RWPE1 (cell line): ENCODE results near the gene EVA1A.
A peak's percentile ranks its signal among the peaks of the same experiment; 100 is the strongest.

Experiments used
- CTCF ChIA-PET: fragments of 350-600 bp; sonication (Branson Sonifier 250); formaldehyde crosslinking; extraction: SDS; loops from one replicate; lab custom pipeline; 2021; lab: Yijun Ruan, JAX
- POLR2A ChIA-PET: fragments of 400-600 bp; formaldehyde crosslinking; extraction: SDS; loops from one replicate; lab custom pipeline; 2020; ENCODE audit warnings: antibody characterized with exemption; ENCODE audit not compliant: low non-redundant PET; lab: Yijun Ruan, JAX
- DNase-seq: peaks from one replicate; pipeline ENCODE4 v3.0.0; 2012; ENCODE audit warnings: low spot score
- H3K27ac ChIP-seq: fragments of 450-650 bp; 2 replicates; pipeline ENCODE4 v1.5.1; 2017
- CTCF ChIP-seq: fragments of 450-650 bp; conservative IDR thresholded peaks from 2 replicates; pipeline ENCODE4 v1.5.1; 2017; ENCODE audit warnings: low read depth, mild to moderate bottlenecking

EVA1A gene

GRCh38 chr2:75506101-75506697 lies 54.5 kb downstream of the EVA1A start:
- no peak overlapping the region for H3K27ac ChIP-seq
- no peak for TF ChIP-seq CTCF
- ChIA-PET POLR2A (no interaction called here), CTCF (no interaction called here)
- DNase-seq: no peak

GRCh38 chr2:75505012-75505411 lies 55.7 kb downstream of the EVA1A start:
- TF ChIP-seq CTCF: no peak
- CTCF ChIA-PET: interaction anchor here (0.6 kb wide), 2 partner anchors 38 to 74 kb away, joined by 3 to 6 read pairs; no protein-coding TSS in a partner anchor

GRCh38 chr2:75503048-75503607 lies 57.6 kb downstream of the EVA1A start:
- H3K27ac ChIP-seq: no peak overlapping the region
- ChIA-PET CTCF (no interaction called here), POLR2A (no interaction called here)
- no peak for TF ChIP-seq CTCF
- DNase-seq: peak; percentile 44

More at GRCh38 chr2:75505012-75505411, 55.7 kb downstream of the EVA1A start:
- no peak overlapping the region for H3K27ac ChIP-seq
- POLR2A ChIA-PET: no interaction called here
- DNase-seq: no peak

- TF ChIP-seq CTCF: no peak
- no peak overlapping the region for H3K27ac ChIP-seq
- CTCF ChIA-PET: no interaction called here
- POLR2A ChIA-PET: no interaction called here
- peak; percentile 12 for DNase-seq
These were observed 60.1 kb downstream of the EVA1A start for GRCh38 chr2:75500633-75501032.

- CTCF ChIA-PET: no interaction called here
- no peak overlapping the region for H3K27ac ChIP-seq
- POLR2A ChIA-PET: no interaction called here
- no peak for DNase-seq
- TF ChIP-seq CTCF: no peak
These were observed 61.2 kb downstream of the EVA1A start for GRCh38 chr2:75499534-75499933.

- no peak for DNase-seq
- POLR2A ChIA-PET: no interaction called here
- CTCF ChIA-PET: no interaction called here
- no peak for TF ChIP-seq CTCF
- no peak overlapping the region for H3K27ac ChIP-seq
These were observed 61.8 kb downstream of the EVA1A start for GRCh38 chr2:75498907-75499306.
